ENCODE measurements around the gene TAAR6. TPM values are rescaled to one million over a fixed set of nuclear protein-coding genes. Genes with fewer than 3 reads are reported as not detected.

TAAR6 gene
- not detected for polyA plus RNA-seq (2013, experiment 1 of 2)
- not detected for polyA plus RNA-seq (2013, experiment 2 of 2)

GRCh38 chr6:132570221-132570777 is at the start of gene TAAR6:
Gene TAAR6 (plus strand): TSS chr6:132570322. CDS start chr6:132570322, 0 bp downstream.
- Histone ChIP-seq H4K8ac (ENCODE audit: low read depth, low read length) (no peak within 1 kb of the TSS), H4K5ac (ENCODE audit: low read length) (no peak within 1 kb of the TSS), H3K27ac (ENCODE audit: low read depth, low read length) (no peak within 1 kb of the TSS), H2BK5ac (ENCODE audit: low read length) (no peak within 1 kb of the TSS), H3K9ac (ENCODE audit: low read length) (no peak within 1 kb of the TSS), H3K79me1 (ENCODE audit: low read length) (no peaks in the 10 kb centered on the region), H3K36me3 (ENCODE audit: control insufficient read depth, insufficient read depth, low read length) (no peaks in the 10 kb centered on the region), H3K4me2 (ENCODE audit: low read length) (no peak within 1 kb of the TSS), H2BK120ac (ENCODE audit: low read depth, low read length) (no peak within 1 kb of the TSS), H3K23ac (ENCODE audit: low read length) (no peak within 1 kb of the TSS), H3K4me1 (ENCODE audit: control insufficient read depth, low read depth, low read length) (no peaks in the 10 kb centered on the region), H3K27me3 (ENCODE audit: insufficient read depth, low read length, poor library complexity) (no peaks in the 10 kb centered on the region), H2BK15ac (replicated peaks; ENCODE audit: low read depth) (no peak within 1 kb of the TSS), H2AK5ac (ENCODE audit: low read length) (no peak within 1 kb of the TSS), H3K4me3 (ENCODE audit: low read length) (no peak within 1 kb of the TSS), H3K56ac (ENCODE audit: low read length) (no peak within 1 kb of the TSS), H3K18ac (ENCODE audit: low read length) (no peak within 1 kb of the TSS), H3K4ac (ENCODE audit: low read depth, low read length) (no peak within 1 kb of the TSS), H3K79me2 (ENCODE audit: control insufficient read depth, insufficient read depth, low read length) (no peaks in the 10 kb centered on the region)
- DNase-seq, result no peak
- no CpG with 5 or more reads among the region's 15 CpGs for WGBS (ENCODE audit: extremely low coverage, insufficient coverage, low lambda C conversion rate)

- no peak overlapping the region for H2BK5ac ChIP-seq (ENCODE audit: low read length)
- H3K27me3 ChIP-seq (ENCODE audit: insufficient read depth, low read length, poor library complexity), result no peaks in the 10 kb centered on the region
- no peak overlapping the region for H2AK5ac ChIP-seq (ENCODE audit: low read length)
- H2BK120ac ChIP-seq (ENCODE audit: low read depth, low read length), result no peak overlapping the region
- H3K4me2 ChIP-seq (ENCODE audit: low read length), result no peak overlapping the region
- no peaks in the 10 kb centered on the region for H3K36me3 ChIP-seq (ENCODE audit: control insufficient read depth, insufficient read depth, low read length)
- no peak overlapping the region for H3K18ac ChIP-seq (ENCODE audit: low read length)
- H3K4ac ChIP-seq (ENCODE audit: low read depth, low read length), result no peak overlapping the region
- no CpG with 5 or more reads among the region's 2 CpGs for WGBS (ENCODE audit: extremely low coverage, insufficient coverage, low lambda C conversion rate)
- no peaks in the 10 kb centered on the region for H3K79me1 ChIP-seq (ENCODE audit: low read length)
- no peak overlapping the region for H4K8ac ChIP-seq (ENCODE audit: low read depth, low read length)
- H3K4me1 ChIP-seq (ENCODE audit: control insufficient read depth, low read depth, low read length), result no peaks in the 10 kb centered on the region
- DNase-seq, result no peak
- H3K27ac ChIP-seq (ENCODE audit: low read depth, low read length), result no peak overlapping the region
- no peak overlapping the region for H3K23ac ChIP-seq (ENCODE audit: low read length)
- no peak overlapping the region for H3K4me3 ChIP-seq (ENCODE audit: low read length)
- no peak overlapping the region for H2BK15ac ChIP-seq (replicated peaks; ENCODE audit: low read depth)
- no peak overlapping the region for H3K56ac ChIP-seq (ENCODE audit: low read length)
- no peak overlapping the region for H3K9ac ChIP-seq (ENCODE audit: low read length)
- no peaks in the 10 kb centered on the region for H3K79me2 ChIP-seq (ENCODE audit: control insufficient read depth, insufficient read depth, low read length)
- no peak overlapping the region for H4K5ac ChIP-seq (ENCODE audit: low read length)
Observed at GRCh38 chr6:132520953-132521352, 49.2 kb upstream of the TAAR6 start.

GRCh38 chr6:132524646-132525045 is 45.5 kb upstream of the TAAR6 start:
- H2BK15ac ChIP-seq (replicated peaks; ENCODE audit: low read depth), result no peak overlapping the region
- no peaks in the 10 kb centered on the region for H3K79me1 ChIP-seq (ENCODE audit: low read length)
- no peak overlapping the region for H3K4ac ChIP-seq (ENCODE audit: low read depth, low read length)
- no CpG with 5 or more reads among the region's 5 CpGs for WGBS (ENCODE audit: extremely low coverage, insufficient coverage, low lambda C conversion rate)
- H3K9ac ChIP-seq (ENCODE audit: low read length), result no peak overlapping the region
- H4K5ac ChIP-seq (ENCODE audit: low read length), result no peak overlapping the region
- H3K4me1 ChIP-seq (ENCODE audit: control insufficient read depth, low read depth, low read length), result no peaks in the 10 kb centered on the region
- no peaks in the 10 kb centered on the region for H3K79me2 ChIP-seq (ENCODE audit: control insufficient read depth, insufficient read depth, low read length)
- no peak overlapping the region for H3K23ac ChIP-seq (ENCODE audit: low read length)
- no peaks in the 10 kb centered on the region for H3K36me3 ChIP-seq (ENCODE audit: control insufficient read depth, insufficient read depth, low read length)
- no peak overlapping the region for H2BK120ac ChIP-seq (ENCODE audit: low read depth, low read length)
- no peak overlapping the region for H3K56ac ChIP-seq (ENCODE audit: low read length)
- H3K27me3 ChIP-seq (ENCODE audit: insufficient read depth, low read length, poor library complexity), result no peaks in the 10 kb centered on the region
- DNase-seq, result no peak
- no peak overlapping the region for H4K8ac ChIP-seq (ENCODE audit: low read depth, low read length)
- H3K18ac ChIP-seq (ENCODE audit: low read length), result no peak overlapping the region
- H3K4me2 ChIP-seq (ENCODE audit: low read length), result no peak overlapping the region
- H2AK5ac ChIP-seq (ENCODE audit: low read length), result no peak overlapping the region
- no peak overlapping the region for H3K27ac ChIP-seq (ENCODE audit: low read depth, low read length)
- H3K4me3 ChIP-seq (ENCODE audit: low read length), result no peak overlapping the region
- H2BK5ac ChIP-seq (ENCODE audit: low read length), result no peak overlapping the region

GRCh38 chr6:132525866-132526265 is 44.3 kb upstream of the TAAR6 start:
- H3K79me2 ChIP-seq (ENCODE audit: control insufficient read depth, insufficient read depth, low read length), result no peaks in the 10 kb centered on the region
- H2BK15ac ChIP-seq (replicated peaks; ENCODE audit: low read depth), result no peak overlapping the region
- no peak overlapping the region for H2BK120ac ChIP-seq (ENCODE audit: low read depth, low read length)
- no peak overlapping the region for H3K23ac ChIP-seq (ENCODE audit: low read length)
- no peak overlapping the region for H3K4me3 ChIP-seq (ENCODE audit: low read length)
- no peak overlapping the region for H3K4ac ChIP-seq (ENCODE audit: low read depth, low read length)
- no peak overlapping the region for H3K4me2 ChIP-seq (ENCODE audit: low read length)
- H3K36me3 ChIP-seq (ENCODE audit: control insufficient read depth, insufficient read depth, low read length), result no peaks in the 10 kb centered on the region
- H3K4me1 ChIP-seq (ENCODE audit: control insufficient read depth, low read depth, low read length), result no peaks in the 10 kb centered on the region
- no CpG with 5 or more reads among the region's 4 CpGs for WGBS (ENCODE audit: extremely low coverage, insufficient coverage, low lambda C conversion rate)
- H3K56ac ChIP-seq (ENCODE audit: low read length), result no peak overlapping the region
- H3K18ac ChIP-seq (ENCODE audit: low read length), result no peak overlapping the region
- no peaks in the 10 kb centered on the region for H3K79me1 ChIP-seq (ENCODE audit: low read length)
- no peak overlapping the region for H2BK5ac ChIP-seq (ENCODE audit: low read length)
- H3K27me3 ChIP-seq (ENCODE audit: insufficient read depth, low read length, poor library complexity), result no peaks in the 10 kb centered on the region
- no peak overlapping the region for H3K27ac ChIP-seq (ENCODE audit: low read depth, low read length)
- no peak overlapping the region for H3K9ac ChIP-seq (ENCODE audit: low read length)
- H2AK5ac ChIP-seq (ENCODE audit: low read length), result no peak overlapping the region
- H4K5ac ChIP-seq (ENCODE audit: low read length), result no peak overlapping the region
- peak; percentile 17 for DNase-seq
- no peak overlapping the region for H4K8ac ChIP-seq (ENCODE audit: low read depth, low read length)

GRCh38 chr6:132526461-132526860 is 43.7 kb upstream of the TAAR6 start:
- Histone ChIP-seq H2BK120ac (ENCODE audit: low read depth, low read length) (no peak overlapping the region), H2BK15ac (replicated peaks; ENCODE audit: low read depth) (no peak overlapping the region), H3K36me3 (ENCODE audit: control insufficient read depth, insufficient read depth, low read length) (no peaks in the 10 kb centered on the region), H3K4me2 (ENCODE audit: low read length) (no peak overlapping the region), H4K8ac (ENCODE audit: low read depth, low read length) (no peak overlapping the region), H2AK5ac (ENCODE audit: low read length) (no peak overlapping the region), H3K56ac (ENCODE audit: low read length) (no peak overlapping the region), H3K79me2 (ENCODE audit: control insufficient read depth, insufficient read depth, low read length) (no peaks in the 10 kb centered on the region), H2BK5ac (ENCODE audit: low read length) (no peak overlapping the region), H3K23ac (ENCODE audit: low read length) (no peak overlapping the region), H3K18ac (ENCODE audit: low read length) (no peak overlapping the region), H3K27ac (ENCODE audit: low read depth, low read length) (no peak overlapping the region), H3K9ac (ENCODE audit: low read length) (no peak overlapping the region), H3K4me3 (ENCODE audit: low read length) (no peak overlapping the region), H3K79me1 (ENCODE audit: low read length) (no peaks in the 10 kb centered on the region), H4K5ac (ENCODE audit: low read length) (no peak overlapping the region), H3K4ac (ENCODE audit: low read depth, low read length) (no peak overlapping the region), H3K4me1 (ENCODE audit: control insufficient read depth, low read depth, low read length) (no peaks in the 10 kb centered on the region), H3K27me3 (ENCODE audit: insufficient read depth, low read length, poor library complexity) (no peaks in the 10 kb centered on the region)
- WGBS (ENCODE audit: extremely low coverage, insufficient coverage, low lambda C conversion rate), result no CpG with 5 or more reads among the region's 2 CpGs
- DNase-seq, result no peak

GRCh38 chr6:132527791-132528190 is 42.3 kb upstream of the TAAR6 start:
- Histone ChIP-seq H2BK5ac (ENCODE audit: low read length) (no peak overlapping the region), H2BK120ac (ENCODE audit: low read depth, low read length) (no peak overlapping the region), H3K4me2 (ENCODE audit: low read length) (no peak overlapping the region), H3K56ac (ENCODE audit: low read length) (no peak overlapping the region), H3K9ac (ENCODE audit: low read length) (no peak overlapping the region), H2BK15ac (replicated peaks; ENCODE audit: low read depth) (no peak overlapping the region), H3K27me3 (ENCODE audit: insufficient read depth, low read length, poor library complexity) (no peaks in the 10 kb centered on the region), H3K36me3 (ENCODE audit: control insufficient read depth, insufficient read depth, low read length) (no peaks in the 10 kb centered on the region), H3K4me3 (ENCODE audit: low read length) (no peak overlapping the region), H3K79me2 (ENCODE audit: control insufficient read depth, insufficient read depth, low read length) (no peaks in the 10 kb centered on the region), H4K5ac (ENCODE audit: low read length) (no peak overlapping the region), H2AK5ac (ENCODE audit: low read length) (no peak overlapping the region), H3K4me1 (ENCODE audit: control insufficient read depth, low read depth, low read length) (no peaks in the 10 kb centered on the region), H3K79me1 (ENCODE audit: low read length) (no peaks in the 10 kb centered on the region), H3K23ac (ENCODE audit: low read length) (no peak overlapping the region), H3K27ac (ENCODE audit: low read depth, low read length) (no peak overlapping the region), H4K8ac (ENCODE audit: low read depth, low read length) (no peak overlapping the region), H3K4ac (ENCODE audit: low read depth, low read length) (no peak overlapping the region), H3K18ac (ENCODE audit: low read length) (no peak overlapping the region)
- no CpG with 5 or more reads among the region's 6 CpGs for WGBS (ENCODE audit: extremely low coverage, insufficient coverage, low lambda C conversion rate)
- no peak for DNase-seq

Data from mesendoderm (in vitro differentiated cells).